DMS53 treated with DMSO at 0.1 percent for 48 hours (cell line): ENCODE measurements around the gene ORC6.
"Not testable (repeated sequence)": the region's sequence is repeated elsewhere in the genome, so short reads cannot be mapped to it uniquely, and the experiment has no call there.

Source experiments
- DNase-seq: peaks from one replicate; lab custom pipeline; 2025; ENCODE audit not compliant: unreplicated experiment; lab: John Stamatoyannopoulos, UW

Gene ORC6

GRCh38 chr16:46689365-46690280, at the start of gene ORC6:
Gene ORC6, plus strand, starts transcription at chr16:46689659. Its CDS starts 47 bp downstream, at chr16:46689706.
- DNase-seq, result peak; percentile 98

DNA sequence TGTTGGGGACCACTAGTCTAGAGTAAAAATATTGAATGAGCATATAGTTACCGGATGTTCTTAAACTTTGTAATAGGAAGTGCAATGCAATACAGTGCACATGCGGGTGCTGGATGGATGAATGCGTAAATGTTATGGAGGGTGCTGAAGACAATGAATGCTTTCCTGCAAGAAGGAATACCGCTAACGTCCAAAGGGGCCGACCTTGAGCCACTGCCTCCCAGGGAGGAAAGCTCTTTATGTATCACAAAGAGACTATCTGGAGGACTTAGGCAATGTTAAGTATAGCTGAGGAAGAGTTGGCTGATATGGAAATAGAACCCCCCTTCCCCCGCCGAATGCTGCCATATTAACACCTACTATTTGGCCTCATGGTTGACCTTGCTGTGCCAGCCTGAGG, 40.8 kb upstream of the ORC6 start:
- DNase-seq, result no peak

GRCh38 chr16:46649588-46650253, 39.7 kb upstream of the ORC6 start:
- DNase-seq, result no peak

- DNase-seq, result no peak
Measured at GRCh38 chr16:46650254-46650623, 39.2 kb upstream of the ORC6 start.

DNA sequence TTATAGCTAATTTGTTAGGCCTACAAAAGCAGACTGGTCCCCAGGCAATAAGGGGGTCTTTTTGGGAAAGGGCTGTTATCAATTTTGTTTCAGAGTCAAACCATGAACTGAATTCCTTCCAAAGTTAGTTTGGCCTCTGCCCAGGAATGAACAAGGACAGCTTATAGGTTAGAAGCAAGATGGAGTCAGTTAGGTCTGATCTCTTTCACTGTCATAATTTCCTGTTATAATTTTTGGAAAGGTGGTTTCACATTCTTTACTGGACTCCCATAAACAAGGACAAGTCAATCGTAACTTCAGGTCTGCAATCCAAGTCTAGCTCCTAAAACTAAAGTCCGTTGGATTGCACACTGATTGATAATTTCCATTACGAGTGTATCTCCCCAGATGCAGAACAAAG, 38.2 kb upstream of the ORC6 start:
- DNase-seq, result no peak

DNA sequence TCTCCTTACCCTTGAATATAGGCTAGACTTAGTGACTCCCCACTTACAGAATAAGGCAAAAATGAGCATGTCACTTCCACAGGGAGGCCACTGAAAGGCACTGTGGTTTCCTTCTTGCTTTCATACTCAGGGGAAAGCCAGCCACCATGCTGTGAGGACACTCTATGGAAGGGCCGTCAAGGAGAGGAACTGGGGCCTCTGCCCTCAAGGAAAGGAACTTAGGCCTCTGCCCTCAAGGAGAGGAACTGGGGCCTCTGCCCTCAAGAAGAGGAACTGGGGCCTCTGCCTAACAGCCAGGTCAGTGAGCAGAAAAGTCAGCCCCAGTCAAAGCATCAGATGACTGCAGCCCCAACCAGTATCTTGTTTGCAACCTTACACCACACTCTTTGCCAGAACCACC, 30.5 kb upstream of the ORC6 start:
- no peak for DNase-seq

- no peak for DNase-seq
Measured at GRCh38 chr16:46662123-46662522, 27.3 kb upstream of the ORC6 start.

DNA sequence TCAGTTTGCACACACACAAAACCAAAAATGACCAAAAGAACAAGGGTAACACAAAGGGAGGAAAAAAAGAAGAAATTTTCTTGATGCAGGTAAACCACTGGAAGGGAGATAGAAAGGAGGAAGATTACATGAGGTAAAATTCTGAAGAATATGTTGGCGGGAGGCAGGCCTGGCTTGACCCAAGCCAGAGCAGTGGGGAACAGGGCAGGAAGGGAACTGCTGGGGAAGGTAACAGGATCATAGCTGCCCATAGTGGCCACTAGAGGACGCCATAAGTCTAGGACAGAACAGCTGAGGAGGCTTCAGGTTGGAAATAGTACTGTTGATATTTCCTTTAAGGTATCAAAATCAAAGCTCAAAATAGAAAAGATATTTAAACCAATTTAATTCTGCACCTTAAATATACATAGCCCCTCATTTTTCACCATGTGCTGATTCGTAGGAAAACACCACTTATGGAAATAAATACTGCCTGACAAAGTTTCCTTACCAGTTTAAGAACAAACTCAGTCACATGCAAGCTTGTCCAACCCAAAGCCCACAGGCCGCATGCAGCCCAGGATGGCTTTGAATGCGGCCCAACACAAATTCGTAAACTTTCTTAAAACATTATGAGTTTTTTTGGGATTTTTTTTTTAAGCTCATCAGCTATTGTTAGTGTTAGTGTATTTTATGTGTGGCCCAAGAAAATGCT, 16.0 kb upstream of the ORC6 start:
- DNase-seq, result peak; percentile 76

GRCh38 chr16:46677943-46678342, 11.5 kb upstream of the ORC6 start:
- not testable (repeated sequence) for DNase-seq

DNA sequence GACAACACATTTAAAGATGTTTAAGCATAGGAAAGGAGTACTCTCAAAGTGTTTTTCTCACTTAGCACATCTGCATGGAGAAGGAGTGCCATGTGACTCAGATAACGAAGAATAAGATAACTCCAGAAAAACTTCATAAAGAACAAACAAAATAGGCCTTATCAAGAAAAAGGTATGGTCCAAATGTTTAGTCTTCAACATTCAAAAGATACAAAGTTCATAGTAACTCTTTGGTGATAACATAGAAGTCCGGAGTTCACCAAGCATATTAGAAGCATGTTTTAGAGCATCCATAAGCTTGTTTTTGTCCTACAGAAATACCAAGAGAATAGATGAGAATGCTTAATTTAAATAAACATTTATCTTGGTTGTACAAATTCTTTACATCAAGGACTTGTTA, 7.6 kb upstream of the ORC6 start:
- DNase-seq, result not testable (repeated sequence)

DNA sequence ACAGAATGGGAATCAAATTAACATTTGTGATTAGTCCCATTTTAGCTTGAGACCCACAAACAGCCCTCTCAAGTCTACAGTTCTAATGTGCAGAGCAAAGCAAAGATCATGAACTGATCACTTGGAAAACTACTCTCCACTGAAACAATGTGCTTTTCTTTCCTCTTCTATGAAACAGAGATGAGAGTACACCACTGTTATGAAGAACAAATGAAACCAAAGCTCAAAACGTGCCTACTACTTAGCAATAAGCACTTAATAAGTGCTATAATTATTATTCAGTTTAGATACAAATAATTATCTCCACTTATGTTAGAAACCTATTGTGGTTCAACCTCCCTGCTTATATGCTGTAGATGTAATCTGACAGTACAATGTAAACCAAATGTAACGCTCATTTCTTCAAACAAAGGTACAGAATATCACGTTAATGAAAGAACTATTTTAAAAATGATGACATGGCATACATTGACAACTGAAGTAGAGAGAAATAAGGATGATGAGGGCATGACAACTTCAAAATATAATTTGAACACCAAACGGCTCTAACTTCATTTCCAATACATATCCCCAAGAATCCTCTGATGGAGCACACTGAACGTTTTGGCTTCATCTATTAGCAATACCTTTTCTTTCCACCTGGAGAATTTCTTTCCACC, 2.5 kb upstream of the ORC6 start:
- DNase-seq, result no peak

GRCh38 chr16:46687486-46687885, 2.0 kb upstream of the ORC6 start:
- DNase-seq, result no peak

- no peak for DNase-seq
Measured at GRCh38 chr16:46688101-46688653, 1.3 kb upstream of the ORC6 start.

GRCh38 chr16:46688654-46689364, 650 bp upstream of the ORC6 start, which contains the start of gene VPS35:
Gene VPS35, minus strand, starts transcription at chr16:46689178. Its CDS starts 45 bp downstream, at chr16:46689133.
- peak; percentile 98 for DNase-seq

DNA sequence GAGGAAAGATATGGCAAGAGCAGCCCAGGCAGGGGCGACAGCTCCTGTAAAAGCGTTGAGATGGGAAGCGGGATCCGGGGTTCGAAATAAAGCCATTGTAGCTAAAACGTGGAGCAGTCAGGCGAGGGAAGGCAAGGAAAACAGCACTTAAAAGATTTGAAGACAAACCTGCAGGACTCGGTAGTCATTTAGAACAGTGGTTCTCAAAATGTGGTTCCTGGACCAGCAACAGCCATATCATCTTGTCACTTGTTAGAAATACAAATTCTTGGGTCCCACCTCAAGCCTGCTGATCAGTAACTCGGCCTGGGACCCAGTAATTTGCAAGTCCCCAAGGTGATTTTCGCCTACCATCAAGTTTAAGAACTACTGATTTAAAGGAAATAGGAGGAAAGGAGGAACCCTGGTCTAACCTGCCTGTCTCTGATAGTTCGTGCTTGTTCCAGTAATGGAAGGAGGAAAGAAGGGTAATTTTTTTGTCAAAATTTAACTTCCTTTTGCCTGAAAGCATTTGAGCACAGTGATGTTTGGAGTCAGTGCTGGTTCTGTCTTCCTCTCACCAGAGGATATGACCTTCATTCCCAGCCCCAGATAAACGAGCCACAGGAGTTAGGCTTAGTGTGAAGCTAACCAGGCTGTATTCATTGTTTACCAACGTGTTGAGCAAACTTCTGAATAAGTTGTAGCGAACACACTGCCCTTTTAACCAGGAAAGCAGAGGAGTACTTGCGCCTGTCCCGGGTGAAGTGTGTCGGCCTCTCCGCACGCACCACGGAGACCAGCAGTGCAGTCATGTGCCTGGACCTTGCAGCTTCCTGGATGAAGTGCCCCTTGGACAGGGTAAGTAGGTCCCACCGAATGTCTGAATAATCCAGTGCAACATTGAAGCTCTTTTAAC, 1.1 kb downstream of the ORC6 start:
- no peak for DNase-seq

GRCh38 chr16:46691726-46692125, 2.3 kb downstream of the ORC6 start:
- no peak for DNase-seq

- DNase-seq, result no peak
Measured at GRCh38 chr16:46693598-46693997, 4.1 kb downstream of the ORC6 start.

GRCh38 chr16:46695937-46696336, 6.5 kb downstream of the ORC6 start:
- DNase-seq, result no peak

GRCh38 chr16:46696957-46697356, 7.5 kb downstream of the ORC6 start:
- no peak for DNase-seq
